T-helper 2 cell treated with Interferon-gamma antibody and Interleukin-4, amounts not matched to agents 5 μg/mL and 100 μg/mL, for 36 hours (primary cell): Measurements from ENCODE around the gene PARVA.

Source experiments
- DNase-seq: peaks from one replicate; pipeline ENCODE4 v3.0.0; 2021; ENCODE audit warnings: low spot score
- H3K27ac Mint-ChIP-seq: one replicate; pipeline ENCODE4 v1.8.0; 2021; ENCODE audit warnings: mild to moderate bottlenecking, mixed read lengths
- H3K27me3 Mint-ChIP-seq: one replicate; pipeline ENCODE4 v1.8.0; 2021; ENCODE audit warnings: low read depth, mixed read lengths
- H3K36me3 Mint-ChIP-seq: one replicate; pipeline ENCODE4 v1.8.0; 2021; ENCODE audit warnings: low read depth, mixed read lengths
- H3K4me1 Mint-ChIP-seq: one replicate; pipeline ENCODE4 v1.8.0; 2021; ENCODE audit warnings: low read depth, mixed read lengths
- H3K4me3 Mint-ChIP-seq: one replicate; pipeline ENCODE4 v1.8.0; 2022; ENCODE audit warnings: mild to moderate bottlenecking, moderate library complexity, mixed read lengths
- H3K9me3 Mint-ChIP-seq: one replicate; pipeline ENCODE4 v1.8.0; 2021; ENCODE audit warnings: mixed read lengths

Gene PARVA

DNA sequence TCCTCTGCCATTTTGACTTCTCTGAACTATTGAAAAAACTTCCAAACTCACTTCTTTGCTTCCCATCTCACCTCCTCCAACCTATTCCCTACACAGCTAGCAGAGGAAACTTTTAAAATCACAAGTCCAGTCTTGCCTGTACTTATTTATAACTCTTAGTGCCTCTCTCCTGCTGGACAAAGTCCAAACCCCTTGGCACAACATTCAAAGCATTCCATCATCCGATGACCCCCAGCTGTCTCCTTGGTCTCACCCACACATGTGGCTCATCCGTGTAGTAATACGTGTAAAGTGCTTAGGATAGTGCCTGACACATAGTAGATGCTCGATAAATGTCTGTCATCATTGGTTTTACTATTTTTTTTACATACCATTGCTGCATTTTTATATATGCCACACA, 101.4 kb downstream of the PARVA start:
- Mint-ChIP-seq H3K36me3 (no peaks in the 10 kb centered on the region), H3K27me3 (no peaks in the 10 kb centered on the region), H3K27ac (no peak overlapping the region), H3K9me3 (no peaks in the 10 kb centered on the region), H3K4me1 (no peaks in the 10 kb centered on the region), H3K4me3 (no peak overlapping the region)
- no peak for DNase-seq

DNA sequence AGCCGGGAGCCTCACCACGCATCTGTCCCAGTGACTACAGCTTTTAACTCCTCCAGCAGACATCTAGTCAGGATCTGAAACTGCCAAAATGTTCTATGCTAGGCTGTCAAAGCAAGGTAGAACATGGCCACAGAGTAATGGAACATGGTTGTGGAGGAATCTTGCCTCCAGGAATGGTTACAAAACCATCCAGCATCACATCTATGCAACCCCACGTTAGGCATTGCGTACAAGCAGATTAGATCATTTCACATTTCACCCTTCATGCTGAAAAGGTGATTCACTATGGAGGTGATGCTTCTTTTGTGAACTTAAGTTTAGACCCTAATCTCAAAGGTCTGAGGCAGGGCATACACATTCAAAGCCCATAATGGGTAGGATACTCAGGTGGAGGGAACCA, 103.0 kb downstream of the PARVA start:
- H3K4me1 Mint-ChIP-seq: no peaks in the 10 kb centered on the region
- no peaks in the 10 kb centered on the region for H3K9me3 Mint-ChIP-seq
- no peaks in the 10 kb centered on the region for H3K27me3 Mint-ChIP-seq
- no peaks in the 10 kb centered on the region for H3K36me3 Mint-ChIP-seq
- no peak overlapping the region for H3K4me3 Mint-ChIP-seq
- no peak overlapping the region for H3K27ac Mint-ChIP-seq
- DNase-seq: no peak

GRCh38 chr11:12482839-12483238, 105.5 kb downstream of the PARVA start:
- no peak for DNase-seq
- Mint-ChIP-seq H3K4me1 (no peaks in the 10 kb centered on the region), H3K36me3 (no peaks in the 10 kb centered on the region), H3K27me3 (no peaks in the 10 kb centered on the region), H3K9me3 (no peaks in the 10 kb centered on the region), H3K4me3 (no peak overlapping the region), H3K27ac (no peak overlapping the region)

DNA sequence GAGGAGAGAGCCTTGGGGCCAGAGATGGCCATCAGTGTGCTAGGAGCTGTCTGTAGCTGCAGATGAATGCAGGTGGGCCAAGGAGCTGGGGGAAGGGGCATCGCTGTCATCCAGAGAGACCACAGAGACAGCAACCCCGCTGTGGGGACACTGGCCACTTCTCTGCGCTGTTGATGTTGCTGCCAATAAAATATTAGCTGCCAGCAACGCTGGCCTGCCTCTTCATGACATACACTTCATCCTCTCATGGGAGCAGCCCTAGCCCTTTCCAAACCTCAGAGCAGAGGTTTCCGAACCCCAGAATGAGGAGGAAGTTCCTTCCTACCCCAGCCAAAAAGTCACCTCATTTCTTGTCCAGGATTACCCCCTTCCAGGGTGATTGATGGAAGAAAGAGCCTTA, 106.2 kb downstream of the PARVA start:
- Mint-ChIP-seq H3K9me3 (peaks cover 1% of the 10 kb centered on the region), H3K27me3 (no peaks in the 10 kb centered on the region), H3K4me1 (no peaks in the 10 kb centered on the region), H3K4me3 (no peak overlapping the region), H3K27ac (no peak overlapping the region), H3K36me3 (no peaks in the 10 kb centered on the region)
- no peak for DNase-seq

DNA sequence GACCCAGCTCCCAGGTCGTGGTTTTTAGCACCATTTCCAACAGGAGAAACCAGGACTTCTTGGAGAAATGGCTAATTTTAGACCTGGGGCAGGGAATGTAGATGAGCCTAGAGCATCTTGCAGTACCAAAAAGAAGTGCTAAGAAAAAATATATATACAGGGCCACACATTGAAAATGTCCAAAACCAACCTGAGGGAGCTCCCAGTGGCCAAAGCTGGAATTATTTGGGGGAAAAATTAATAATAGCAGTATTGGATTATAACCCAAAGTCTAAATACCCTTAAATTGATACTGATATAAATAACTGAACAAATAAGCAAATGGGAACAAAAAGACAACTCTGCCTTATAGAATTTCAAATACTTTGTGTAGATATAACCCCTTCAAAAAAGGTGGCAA, 108.0 kb downstream of the PARVA start:
- H3K36me3 Mint-ChIP-seq: no peaks in the 10 kb centered on the region
- no peaks in the 10 kb centered on the region for H3K27me3 Mint-ChIP-seq
- no peak overlapping the region for H3K27ac Mint-ChIP-seq
- H3K9me3 Mint-ChIP-seq: peaks cover 12% of the 10 kb centered on the region
- no peak overlapping the region for H3K4me3 Mint-ChIP-seq
- H3K4me1 Mint-ChIP-seq: no peaks in the 10 kb centered on the region
- DNase-seq: no peak

DNA sequence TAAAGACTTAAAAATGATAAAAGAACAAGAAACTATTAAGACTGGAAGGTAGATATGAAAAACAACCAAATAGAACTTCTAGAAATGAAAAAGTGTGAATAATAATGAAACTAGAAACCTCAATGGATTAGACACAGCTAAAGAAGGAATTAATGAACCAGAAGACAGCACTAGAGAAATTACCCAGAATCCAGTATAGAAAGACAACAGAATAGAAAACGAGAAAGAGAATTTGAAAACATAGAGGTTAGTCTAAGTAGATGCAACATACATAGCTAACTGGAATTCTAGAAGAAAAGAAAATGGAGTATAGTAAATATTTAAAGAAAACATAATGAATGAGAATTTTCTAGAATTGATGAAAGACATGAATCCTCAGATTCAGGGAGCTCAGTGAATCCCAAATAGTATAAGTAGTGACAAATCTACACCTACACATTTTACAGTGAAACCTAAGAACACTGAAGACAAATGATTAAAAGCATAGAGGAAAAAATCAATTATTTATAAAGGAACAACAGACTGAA, 111.9 kb downstream of the PARVA start:
- DNase-seq: no peak
- Mint-ChIP-seq H3K27me3 (peaks cover 3% of the 10 kb centered on the region), H3K27ac (no peak overlapping the region), H3K4me1 (no peaks in the 10 kb centered on the region), H3K4me3 (no peak overlapping the region), H3K36me3 (no peaks in the 10 kb centered on the region), H3K9me3 (peaks cover 12% of the 10 kb centered on the region)

- Mint-ChIP-seq H3K9me3 (peaks cover under 1% of the 10 kb centered on the region), H3K4me1 (no peaks in the 10 kb centered on the region), H3K4me3 (no peak overlapping the region), H3K36me3 (no peaks in the 10 kb centered on the region), H3K27me3 (peaks cover 8% of the 10 kb centered on the region), H3K27ac (no peak overlapping the region)
- no peak for DNase-seq
Measured at GRCh38 chr11:12494699-12495098, 117.3 kb downstream of the PARVA start.

DNA sequence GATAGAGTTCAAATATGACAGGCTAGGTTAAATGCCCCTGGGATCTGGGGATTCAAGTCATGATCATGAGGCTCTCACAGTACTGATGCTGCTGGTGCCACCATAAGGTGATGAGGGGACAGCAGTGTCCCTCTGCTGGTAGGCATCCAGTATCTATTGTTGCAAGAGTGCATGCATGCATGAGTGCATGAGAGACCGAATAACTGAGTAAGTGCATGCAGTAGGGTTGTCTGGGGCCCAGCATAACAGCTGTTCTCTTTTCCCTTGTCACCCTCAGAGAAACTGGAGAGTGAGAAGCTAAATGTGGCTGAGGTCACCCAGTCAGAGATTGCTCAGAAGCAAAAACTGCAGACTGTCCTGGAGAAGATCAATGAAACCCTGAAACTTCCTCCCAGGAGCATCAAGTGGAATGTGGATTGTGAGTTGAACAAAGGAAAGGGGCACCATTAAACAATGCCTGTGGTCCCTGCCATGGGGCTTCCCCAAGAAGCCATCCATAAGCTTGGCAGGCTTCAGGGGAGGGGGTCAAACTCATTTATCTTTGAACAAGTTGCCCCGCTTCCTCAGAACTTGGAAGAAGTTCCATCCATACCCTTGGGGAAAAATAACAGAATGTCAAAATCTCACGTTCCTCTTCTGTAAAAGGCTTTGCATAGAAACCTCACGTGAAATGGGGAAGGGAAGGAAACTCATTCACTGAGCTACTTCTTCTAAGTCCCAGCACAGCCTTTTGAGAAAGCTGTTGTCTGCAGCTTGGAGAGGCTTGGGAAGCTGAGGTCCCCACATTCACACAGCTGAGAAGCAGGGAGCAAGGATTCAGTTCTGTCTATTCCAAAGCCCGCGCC, 119.0 kb downstream of the PARVA start:
- Mint-ChIP-seq H3K27ac (no peak overlapping the region), H3K9me3 (no peaks in the 10 kb centered on the region), H3K36me3 (no peaks in the 10 kb centered on the region), H3K27me3 (peaks cover 8% of the 10 kb centered on the region), H3K4me3 (no peak overlapping the region), H3K4me1 (no peaks in the 10 kb centered on the region)
- DNase-seq: no peak

GRCh38 chr11:12497431-12497830, 120.1 kb downstream of the PARVA start:
- Mint-ChIP-seq H3K4me3 (no peak overlapping the region), H3K36me3 (no peaks in the 10 kb centered on the region), H3K27me3 (peaks cover 8% of the 10 kb centered on the region)

GRCh38 chr11:12499071-12499470, 121.7 kb downstream of the PARVA start:
- no peak overlapping the region for H3K27ac Mint-ChIP-seq
- DNase-seq: no peak
- H3K36me3 Mint-ChIP-seq: no peaks in the 10 kb centered on the region
- H3K4me1 Mint-ChIP-seq: no peaks in the 10 kb centered on the region
- H3K27me3 Mint-ChIP-seq: peaks cover 5% of the 10 kb centered on the region
- no peak overlapping the region for H3K4me3 Mint-ChIP-seq
- H3K9me3 Mint-ChIP-seq: no peaks in the 10 kb centered on the region

More at GRCh38 chr11:12497431-12497830, 120.1 kb downstream of the PARVA start:
- Mint-ChIP-seq H3K27ac (no peak overlapping the region), H3K9me3 (no peaks in the 10 kb centered on the region), H3K4me1 (no peaks in the 10 kb centered on the region)
- no peak for DNase-seq

DNA sequence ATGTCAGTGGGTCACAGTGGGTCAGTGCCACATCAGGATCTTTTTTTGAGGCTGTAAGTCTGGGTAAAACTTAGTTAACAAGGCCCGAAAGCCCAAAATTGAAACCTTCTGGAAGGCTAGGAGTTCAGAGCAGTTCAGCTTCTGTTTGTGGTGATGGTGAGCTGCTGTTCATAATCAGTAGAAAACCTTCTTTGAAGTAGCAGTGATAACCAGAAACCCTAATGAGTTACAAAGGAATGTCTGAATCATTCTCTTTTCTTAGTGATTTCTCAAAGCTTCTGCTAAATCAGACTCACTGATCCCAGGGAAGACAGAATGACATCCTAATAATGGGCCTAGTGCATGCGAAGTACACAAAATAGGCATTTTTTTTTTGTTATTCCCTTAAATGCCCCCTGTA, 124.7 kb downstream of the PARVA start:
- no peaks in the 10 kb centered on the region for H3K4me1 Mint-ChIP-seq
- H3K9me3 Mint-ChIP-seq: no peaks in the 10 kb centered on the region
- no peak for DNase-seq
- H3K27ac Mint-ChIP-seq: no peak overlapping the region
- no peak overlapping the region for H3K4me3 Mint-ChIP-seq
- no peaks in the 10 kb centered on the region for H3K36me3 Mint-ChIP-seq
- H3K27me3 Mint-ChIP-seq: peaks cover 2% of the 10 kb centered on the region

- H3K36me3 Mint-ChIP-seq: no peaks in the 10 kb centered on the region
- no peaks in the 10 kb centered on the region for H3K27me3 Mint-ChIP-seq
- DNase-seq: no peak
- no peaks in the 10 kb centered on the region for H3K9me3 Mint-ChIP-seq
- no peak overlapping the region for H3K27ac Mint-ChIP-seq
- H3K4me3 Mint-ChIP-seq: no peak overlapping the region
- H3K4me1 Mint-ChIP-seq: no peaks in the 10 kb centered on the region
Measured at GRCh38 chr11:12503039-12503484, 125.7 kb downstream of the PARVA start.

DNA sequence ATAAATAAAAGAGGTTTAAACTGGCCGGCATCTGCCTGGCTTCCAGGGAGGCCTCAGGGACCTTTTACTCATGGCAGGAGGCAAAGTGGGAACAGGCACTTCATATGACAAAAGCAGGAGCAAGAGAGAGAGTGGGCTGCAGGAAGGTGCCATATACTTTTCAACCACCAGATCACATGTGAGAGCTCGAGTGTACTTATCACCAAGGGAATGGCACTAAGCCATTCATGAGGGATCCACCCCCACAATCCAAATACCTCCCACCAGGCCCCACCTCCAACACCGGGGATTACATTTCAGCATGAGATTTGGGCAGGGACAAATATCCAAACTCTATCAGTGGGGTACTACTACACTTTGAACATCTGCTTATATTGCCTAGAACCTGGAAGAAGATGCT, 126.5 kb downstream of the PARVA start:
- Mint-ChIP-seq H3K9me3 (no peaks in the 10 kb centered on the region), H3K27ac (no peak overlapping the region), H3K4me1 (no peaks in the 10 kb centered on the region), H3K27me3 (no peaks in the 10 kb centered on the region), H3K4me3 (no peak overlapping the region), H3K36me3 (no peaks in the 10 kb centered on the region)
- no peak for DNase-seq

- Mint-ChIP-seq H3K27me3 (no peaks in the 10 kb centered on the region), H3K9me3 (no peaks in the 10 kb centered on the region), H3K36me3 (no peaks in the 10 kb centered on the region), H3K4me3 (no peak overlapping the region), H3K4me1 (no peaks in the 10 kb centered on the region), H3K27ac (no peak overlapping the region)
- DNase-seq: no peak
Measured at GRCh38 chr11:12505183-12505582, 127.8 kb downstream of the PARVA start.
